Nephron (organoid): ENCODE data around the gene SLC49A3.

Experiments used
- H3K27ac Mint-ChIP-seq, 3 experiments: 2 replicates each; pipeline ENCODE4 v1.8.0; 2020; ENCODE audit warnings: mixed read lengths in 3 of 3, mild to moderate bottlenecking in 2 of 3, moderate library complexity in 1 of 3
- H3K27me3 Mint-ChIP-seq: 2 replicates; pipeline ENCODE4 v1.8.0; 2021; ENCODE audit warnings: low read depth, mild to moderate bottlenecking, moderate library complexity, mixed read lengths
- H3K36me3 Mint-ChIP-seq: 2 replicates; pipeline ENCODE4 v1.8.0; 2020; ENCODE audit warnings: low read depth, mixed read lengths
- H3K4me1 Mint-ChIP-seq: 2 replicates; pipeline ENCODE4 v1.8.0; 2020; ENCODE audit warnings: mixed read lengths
- H3K4me3 Mint-ChIP-seq, 3 experiments: 2 replicates each; pipeline ENCODE4 v1.8.0; 2020; ENCODE audit warnings: mild to moderate bottlenecking in 3 of 3, mixed read lengths in 3 of 3, moderate library complexity in 2 of 3
- H3K9me3 Mint-ChIP-seq: 2 replicates; pipeline ENCODE4 v1.8.0; 2020; ENCODE audit warnings: mixed read lengths
- TF ChIP-seq, protein P1 (sequence below), 3 experiments: fragments of 200-600 bp; sonication (generic); IDR thresholded peaks; one replicate each; pipeline ENCODE4 v1.5.0; 2021; ENCODE audit warnings: antibody characterized with exemption in 3 of 3; ENCODE audit not compliant: unreplicated experiment in 3 of 3

SLC49A3 gene

DNA sequence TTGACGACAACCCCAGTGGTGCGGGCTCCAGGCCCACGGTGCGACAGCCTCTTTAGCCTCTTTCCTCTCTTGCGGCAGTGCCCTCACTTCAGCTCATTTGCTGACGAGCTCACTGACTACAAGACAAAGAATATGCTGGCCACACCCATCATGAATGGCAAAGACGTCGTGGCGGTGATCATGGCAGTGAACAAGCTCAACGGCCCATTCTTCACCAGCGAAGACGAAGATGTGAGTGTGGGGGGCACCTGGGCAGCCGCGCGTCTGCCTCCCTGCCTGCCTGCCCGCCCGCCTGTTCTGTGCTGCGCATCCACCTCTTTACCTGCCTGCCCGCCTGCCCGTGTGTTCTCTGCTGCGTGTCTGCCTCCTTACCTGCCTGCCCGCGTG is 54.4 kb downstream of the SLC49A3 start:
- H3K9me3 Mint-ChIP-seq: peaks cover 4% of the 10 kb centered on the region
- peaks cover 19% of the 10 kb centered on the region for H3K4me1 Mint-ChIP-seq
- no peak overlapping the region for H3K4me3 Mint-ChIP-seq
- H3K36me3 Mint-ChIP-seq: peaks cover 8% of the 10 kb centered on the region
- TF ChIP-seq, protein P1, sequence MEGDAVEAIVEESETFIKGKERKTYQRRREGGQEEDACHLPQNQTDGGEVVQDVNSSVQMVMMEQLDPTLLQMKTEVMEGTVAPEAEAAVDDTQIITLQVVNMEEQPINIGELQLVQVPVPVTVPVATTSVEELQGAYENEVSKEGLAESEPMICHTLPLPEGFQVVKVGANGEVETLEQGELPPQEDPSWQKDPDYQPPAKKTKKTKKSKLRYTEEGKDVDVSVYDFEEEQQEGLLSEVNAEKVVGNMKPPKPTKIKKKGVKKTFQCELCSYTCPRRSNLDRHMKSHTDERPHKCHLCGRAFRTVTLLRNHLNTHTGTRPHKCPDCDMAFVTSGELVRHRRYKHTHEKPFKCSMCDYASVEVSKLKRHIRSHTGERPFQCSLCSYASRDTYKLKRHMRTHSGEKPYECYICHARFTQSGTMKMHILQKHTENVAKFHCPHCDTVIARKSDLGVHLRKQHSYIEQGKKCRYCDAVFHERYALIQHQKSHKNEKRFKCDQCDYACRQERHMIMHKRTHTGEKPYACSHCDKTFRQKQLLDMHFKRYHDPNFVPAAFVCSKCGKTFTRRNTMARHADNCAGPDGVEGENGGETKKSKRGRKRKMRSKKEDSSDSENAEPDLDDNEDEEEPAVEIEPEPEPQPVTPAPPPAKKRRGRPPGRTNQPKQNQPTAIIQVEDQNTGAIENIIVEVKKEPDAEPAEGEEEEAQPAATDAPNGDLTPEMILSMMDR (IDR thresholded peaks at IDR 0.05; ENCODE audit: unreplicated experiment in 3 of 3): no peak
- H3K27ac Mint-ChIP-seq: no peak overlapping the region
- H3K27me3 Mint-ChIP-seq: peaks cover 26% of the 10 kb centered on the region

DNA sequence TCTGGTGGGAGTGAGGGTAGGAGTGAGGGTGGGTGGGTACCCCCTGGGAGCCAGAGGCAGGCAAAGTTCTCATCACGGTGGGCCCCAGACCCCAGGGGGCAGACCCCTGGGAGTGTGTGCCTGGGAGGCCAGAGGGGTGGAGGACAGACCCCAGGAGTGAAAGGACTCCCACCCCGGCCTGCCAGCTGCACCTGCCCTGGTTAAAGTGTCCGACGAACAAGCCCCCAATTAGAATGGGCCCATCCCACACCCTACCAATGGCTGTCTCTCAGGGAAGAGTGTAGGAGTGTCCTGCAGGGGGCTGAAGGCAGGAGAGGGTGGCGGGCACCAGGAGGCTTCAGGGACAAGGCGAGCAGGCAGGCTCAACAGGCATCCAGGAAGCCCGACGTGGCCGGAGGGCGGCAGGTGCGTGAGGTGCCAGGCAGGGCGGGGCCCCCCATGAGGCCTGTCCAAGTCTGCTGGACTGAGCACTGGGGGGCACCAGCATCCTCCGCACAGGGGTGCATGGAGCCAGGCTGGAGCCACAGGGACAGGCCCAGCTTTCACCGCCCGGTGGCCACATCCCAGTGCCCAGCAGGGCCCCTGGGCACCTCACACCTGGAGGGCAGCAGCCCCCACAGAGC is 54.9 kb downstream of the SLC49A3 start:
- Mint-ChIP-seq H3K9me3 (peaks cover 4% of the 10 kb centered on the region), H3K27ac (no peak overlapping the region), H3K4me1 (peaks cover 21% of the 10 kb centered on the region), H3K36me3 (peaks cover 8% of the 10 kb centered on the region), H3K27me3 (peaks cover 27% of the 10 kb centered on the region), H3K4me3 (no peak overlapping the region)
- TF ChIP-seq, protein P1 (IDR thresholded peaks at IDR 0.05; ENCODE audit: unreplicated experiment in 3 of 3): no peak

DNA sequence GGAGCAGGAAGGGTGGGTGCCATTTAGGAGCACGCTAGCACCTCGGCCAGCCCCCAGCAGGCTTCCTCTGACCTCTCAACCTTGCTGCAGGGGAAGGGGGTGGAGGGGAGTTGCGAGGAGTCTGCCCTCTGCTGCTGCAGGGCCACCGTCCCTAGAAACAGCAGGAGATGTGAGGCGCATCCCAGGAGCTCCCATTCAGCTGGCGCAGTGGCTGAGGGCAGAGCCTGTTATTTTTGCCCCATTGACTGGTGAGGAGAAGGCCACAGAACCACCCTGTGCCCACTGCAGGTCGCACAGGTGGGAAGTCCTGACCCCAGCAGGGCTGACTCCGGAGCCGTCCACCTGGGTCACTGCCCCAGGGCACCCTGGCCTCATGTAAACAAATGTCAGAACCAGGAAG is 55.5 kb downstream of the SLC49A3 start:
- Mint-ChIP-seq H3K36me3 (peaks cover 8% of the 10 kb centered on the region), H3K27me3 (peaks cover 27% of the 10 kb centered on the region), H3K4me1 (peaks cover 21% of the 10 kb centered on the region), H3K4me3 (no peak overlapping the region), H3K9me3 (peaks cover 4% of the 10 kb centered on the region), H3K27ac (no peak overlapping the region)
- TF ChIP-seq, protein P1 (IDR thresholded peaks at IDR 0.05; ENCODE audit: unreplicated experiment in 3 of 3): no peak

GRCh38 chr4:632926-633325 is 56.0 kb downstream of the SLC49A3 start:
- Mint-ChIP-seq H3K27me3 (peaks cover 25% of the 10 kb centered on the region), H3K27ac (no peak overlapping the region), H3K4me1 (peaks cover 21% of the 10 kb centered on the region), H3K9me3 (peaks cover 4% of the 10 kb centered on the region), H3K36me3 (peaks cover 8% of the 10 kb centered on the region), H3K4me3 (no peak overlapping the region)
- TF ChIP-seq, protein P1 (IDR thresholded peaks at IDR 0.05; ENCODE audit: unreplicated experiment in 3 of 3): no peak

DNA sequence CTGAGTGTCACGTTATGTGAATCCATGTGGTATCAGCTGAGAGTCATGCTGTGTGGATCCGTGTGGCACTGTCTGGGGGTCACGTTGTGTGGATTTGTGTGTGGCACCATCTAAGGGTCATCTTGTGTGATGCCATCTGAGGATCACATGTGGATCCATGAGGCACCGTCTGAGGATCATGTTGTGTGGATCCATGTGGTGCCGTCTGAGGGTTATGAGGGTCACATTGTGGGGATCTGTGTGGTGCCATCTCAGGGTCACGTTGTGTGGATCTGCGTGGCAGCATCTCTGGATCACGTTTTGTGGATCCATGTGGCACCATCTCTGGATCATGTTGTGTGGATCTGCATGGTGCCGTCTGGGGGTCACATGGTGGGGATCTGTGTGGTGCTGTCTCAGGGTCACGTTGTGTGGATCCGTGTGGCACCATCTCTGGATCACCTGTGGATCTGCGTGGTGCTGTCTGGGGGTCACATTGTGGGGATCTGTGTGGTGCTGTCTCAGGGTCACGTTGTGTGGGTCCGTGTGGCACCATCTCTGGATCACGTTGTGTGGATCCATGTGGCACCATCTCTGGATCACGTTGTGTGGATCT is 56.7 kb downstream of the SLC49A3 start:
- H3K27ac Mint-ChIP-seq: no peak overlapping the region
- H3K27me3 Mint-ChIP-seq: peaks cover 21% of the 10 kb centered on the region
- H3K4me3 Mint-ChIP-seq: no peak overlapping the region
- peaks cover 8% of the 10 kb centered on the region for H3K36me3 Mint-ChIP-seq
- peaks cover 21% of the 10 kb centered on the region for H3K4me1 Mint-ChIP-seq
- H3K9me3 Mint-ChIP-seq: peaks cover 4% of the 10 kb centered on the region
- TF ChIP-seq, protein P1 (IDR thresholded peaks at IDR 0.05; ENCODE audit: unreplicated experiment in 3 of 3): no peak
